KOPT-K1 (cell line): ENCODE data around the gene PDK2.
"Not testable (repeated sequence)": the region's sequence is repeated elsewhere in the genome, so short reads cannot be mapped to it uniquely, and the experiment has no call there.

Experiments used
- H3K27ac ChIP-seq: fragments of 200-600 bp; sonication (generic); 2 replicates; pipeline ENCODE4 v1.5.1; 2016; ENCODE audit warnings: antibody characterized with exemption, mild to moderate bottlenecking, low read depth, low read length; ENCODE audit not compliant: poor library complexity, severe bottlenecking
- H3K36me3 ChIP-seq: fragments of 200-600 bp; sonication (generic); 2 replicates; pipeline ENCODE4 v1.5.1; 2017; ENCODE audit warnings: antibody characterized with exemption, mild to moderate bottlenecking, low read length, moderate library complexity; ENCODE audit not compliant: insufficient read depth
- H3K9me3 ChIP-seq: fragments of 200-600 bp; sonication (generic); 2 replicates; pipeline ENCODE4 v1.5.1; 2017; ENCODE audit warnings: antibody characterized with exemption, low read length, mild to moderate bottlenecking; ENCODE audit not compliant: insufficient read depth, poor library complexity, severe bottlenecking

The PDK2 gene

GRCh38 chr17:50055055-50055425 is 40.1 kb upstream of the PDK2 start:
- Histone ChIP-seq H3K9me3 (no peaks in the 10 kb centered on the region), H3K27ac (no peak overlapping the region), H3K36me3 (no peaks in the 10 kb centered on the region)

GRCh38 chr17:50055426-50056216 is 39.5 kb upstream of the PDK2 start, which contains the start of gene ITGA3:
TSS of gene ITGA3 (plus strand) at chr17:50056110. CDS start at chr17:50056440, 330 bp downstream.
- Histone ChIP-seq H3K36me3 (no peaks in the 10 kb centered on the region), H3K27ac (no peak within 1 kb of the TSS), H3K9me3 (no peaks in the 10 kb centered on the region)

- Histone ChIP-seq H3K27ac (no peak overlapping the region), H3K9me3 (no peaks in the 10 kb centered on the region), H3K36me3 (no peaks in the 10 kb centered on the region)
Measured at GRCh38 chr17:50056217-50056960, 38.8 kb upstream of the PDK2 start.

GRCh38 chr17:50056961-50057330 is 38.2 kb upstream of the PDK2 start:
- Histone ChIP-seq H3K27ac (no peak overlapping the region), H3K9me3 (no peaks in the 10 kb centered on the region), H3K36me3 (no peaks in the 10 kb centered on the region)

GRCh38 chr17:50057521-50057991 is 37.6 kb upstream of the PDK2 start:
- Histone ChIP-seq H3K9me3 (no peaks in the 10 kb centered on the region), H3K36me3 (no peaks in the 10 kb centered on the region), H3K27ac (no peak overlapping the region)

- no peaks in the 10 kb centered on the region for H3K36me3 ChIP-seq
- H3K9me3 ChIP-seq, result no peaks in the 10 kb centered on the region
- no peak overlapping the region for H3K27ac ChIP-seq
Measured at GRCh38 chr17:50058296-50058953, 36.7 kb upstream of the PDK2 start.

- H3K27ac ChIP-seq, result no peak overlapping the region
- no peaks in the 10 kb centered on the region for H3K9me3 ChIP-seq
- H3K36me3 ChIP-seq, result no peaks in the 10 kb centered on the region
Measured at GRCh38 chr17:50059256-50059655, 35.9 kb upstream of the PDK2 start.

GRCh38 chr17:50059759-50060273 is 35.3 kb upstream of the PDK2 start:
- Histone ChIP-seq H3K9me3 (no peaks in the 10 kb centered on the region), H3K27ac (no peak overlapping the region), H3K36me3 (no peaks in the 10 kb centered on the region)

GRCh38 chr17:50060951-50061712 is 34.0 kb upstream of the PDK2 start:
- Histone ChIP-seq H3K9me3 (no peaks in the 10 kb centered on the region), H3K27ac (no peak overlapping the region), H3K36me3 (no peaks in the 10 kb centered on the region)

GRCh38 chr17:50061713-50062045 is 33.5 kb upstream of the PDK2 start:
- not testable (repeated sequence) for H3K27ac ChIP-seq, H3K9me3 ChIP-seq, H3K36me3 ChIP-seq

GRCh38 chr17:50062293-50063243 is 32.6 kb upstream of the PDK2 start:
- Histone ChIP-seq H3K27ac (no peak overlapping the region), H3K9me3 (no peaks in the 10 kb centered on the region), H3K36me3 (no peaks in the 10 kb centered on the region)

GRCh38 chr17:50063561-50064252 is 31.4 kb upstream of the PDK2 start:
- Histone ChIP-seq H3K27ac (no peak overlapping the region), H3K36me3 (no peaks in the 10 kb centered on the region)

GRCh38 chr17:50064253-50065001 is 30.7 kb upstream of the PDK2 start:
- Histone ChIP-seq H3K36me3 (no peaks in the 10 kb centered on the region), H3K27ac (no peak overlapping the region), H3K9me3 (no peaks in the 10 kb centered on the region)

More at GRCh38 chr17:50063561-50064252, 31.4 kb upstream of the PDK2 start:
- no peaks in the 10 kb centered on the region for H3K9me3 ChIP-seq
